Thymus (tissue), 11 donors: ENCODE results near the gene ARPP21. TPM values are rescaled to one million over a fixed set of nuclear protein-coding genes. Genes with fewer than 3 reads are reported as not detected.

ENCODE experiments used
- DNase-seq, 9 donors: peaks; one replicate each; pipeline ENCODE4 v3.0.0-alpha.2; 2013; ENCODE audit warnings: low spot score in 9 of 9, low read depth in 6 of 9, missing footprints in 1 of 9
- H3K27ac ChIP-seq, 2 donors: one replicate each; pipeline ENCODE4 v1.5.1; 2013; ENCODE audit warnings: control low read depth in 1 of 2, low read depth in 1 of 2, low read length in 1 of 2, mild to moderate bottlenecking in 1 of 2, moderate library complexity in 1 of 2
- H3K27me3 ChIP-seq, 2 donors: one replicate each; pipeline ENCODE4 v1.5.1; 2013; ENCODE audit warnings: low read length in 1 of 2; ENCODE audit not compliant: control insufficient read depth in 2 of 2, insufficient read depth in 1 of 2
- H3K36me3 ChIP-seq, 2 donors: one replicate each; pipeline ENCODE4 v1.5.1; 2013; ENCODE audit warnings: low read length in 1 of 2, mild to moderate bottlenecking in 1 of 2, moderate library complexity in 1 of 2; ENCODE audit not compliant: control insufficient read depth in 2 of 2, insufficient read depth in 2 of 2
- H3K4me1 ChIP-seq, 2 donors: one replicate each; pipeline ENCODE4 v1.5.1; 2013; ENCODE audit warnings: low read length in 2 of 2; ENCODE audit not compliant: control insufficient read depth in 2 of 2, insufficient read depth in 2 of 2
- H3K4me3 ChIP-seq, 2 donors: one replicate each; pipeline ENCODE4 v1.5.1; 2013; ENCODE audit warnings: low read length in 2 of 2, control low read depth in 1 of 2, mild to moderate bottlenecking in 1 of 2
- H3K9me3 ChIP-seq, 2 donors: one replicate each; pipeline ENCODE4 v1.5.1; 2013; ENCODE audit warnings: low read length in 1 of 2, mild to moderate bottlenecking in 1 of 2; ENCODE audit not compliant: control insufficient read depth in 2 of 2, insufficient read depth in 1 of 2
- WGBS: extraction: QIAGEN DNeasy Blood & Tissue Kit; methylation state at CpG from one replicate; pipeline ENCODE4 v1.1.7; 2013; 5-methylcytosine and 5-hydroxymethylcytosine counted together
- polyA plus RNA-seq: library from polyadenylated mRNA; stranded (reverse); fragments of 200-250 nt; gene quantifications from one replicate; pipeline ENCODE4 v1.2.3, GENCODE V29; 2013
- total RNA-seq: library from RNA; stranded (reverse); fragments of 120-200 nt; gene quantifications from one replicate; pipeline ENCODE4 v1.2.4, GENCODE V29; 2013
- donor health status: healthy.

ARPP21 gene
- total and polyA plus RNA-seq, 2 donors = 50.8 to 136 TPM

DNA sequence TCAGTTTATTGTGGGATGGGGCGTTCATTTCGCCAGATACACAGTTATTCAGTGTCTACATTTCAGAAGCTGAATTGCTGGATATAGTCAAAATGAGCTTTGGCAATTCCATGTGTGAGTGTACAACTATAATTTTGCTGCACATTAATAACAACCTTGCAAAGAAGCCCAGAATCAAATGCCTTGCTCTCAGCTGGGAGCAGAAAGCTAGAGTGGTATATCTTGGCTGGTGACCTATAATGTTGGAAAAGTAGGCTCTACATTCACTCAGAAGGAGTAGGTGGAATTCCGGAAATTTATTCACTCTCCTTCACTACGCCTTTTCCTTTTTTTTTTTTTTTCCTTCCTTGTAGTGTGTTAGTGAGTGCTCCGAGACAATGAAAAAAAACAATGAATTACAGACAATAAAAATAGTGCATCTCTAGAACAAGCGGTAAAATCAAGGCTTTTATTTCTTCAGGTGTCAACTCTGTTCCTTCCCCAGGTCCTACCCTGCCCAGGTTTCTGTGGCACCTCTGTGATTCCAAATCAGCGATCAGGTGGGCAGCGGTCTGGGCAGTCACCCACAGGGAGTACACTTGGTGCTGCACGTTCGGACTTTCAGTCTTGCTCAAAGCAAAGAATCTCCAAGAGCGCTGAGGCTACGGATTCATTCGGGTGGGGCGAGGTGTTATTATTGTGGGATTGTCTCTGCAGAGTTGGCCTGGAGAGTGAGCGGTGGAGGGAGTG, 910 bp upstream of the ARPP21 start:
- Histone ChIP-seq H3K27ac (peak overlapping the region in 1 of 2 donors; percentile 95), H3K36me3 (no peaks in the 10 kb centered on the region), H3K27me3 (peaks cover 0 to 14% of the 10 kb centered on the region in 2 donors), H3K4me1 (peaks cover 4 to 25% of the 10 kb centered on the region in 2 donors), H3K9me3 (peaks cover 0 to 7% of the 10 kb centered on the region in 2 donors), H3K4me3 (peak overlapping the region; percentile 87 to 94)
- WGBS = 86% methylated on average over 15 of the region's 15 CpGs
- DNase-seq = peak in 1 of 9 donors; percentile 29

GRCh38 chr3:35638980-35639253, 408 bp upstream of the ARPP21 start:
- DNase-seq = no peak
- peak overlapping the region in 1 of 2 donors; percentile 95 for H3K27ac ChIP-seq
- H3K9me3 ChIP-seq = peaks cover 0 to 7% of the 10 kb centered on the region in 2 donors
- H3K4me3 ChIP-seq = peak overlapping the region; percentile 87 to 94
- 12% methylated on average over 21 of the region's 21 CpGs for whole genome bisulfite sequencing
- peaks cover 0 to 14% of the 10 kb centered on the region in 2 donors for H3K27me3 ChIP-seq
- H3K4me1 ChIP-seq = peaks cover 3 to 23% of the 10 kb centered on the region in 2 donors
- no peaks in the 10 kb centered on the region for H3K36me3 ChIP-seq

GRCh38 chr3:35640190-35641165, 1.2 kb downstream of the ARPP21 start:
- no peaks in the 10 kb centered on the region for H3K36me3 ChIP-seq
- peaks cover 0 to 14% of the 10 kb centered on the region in 2 donors for H3K27me3 ChIP-seq
- H3K4me1 ChIP-seq = peaks cover 3 to 18% of the 10 kb centered on the region in 2 donors
- peak in 1 of 9 donors; percentile 65 for DNase-seq
- peak overlapping the region; percentile 87 to 94 for H3K4me3 ChIP-seq
- H3K9me3 ChIP-seq = peaks cover 0 to 7% of the 10 kb centered on the region in 2 donors
- H3K27ac ChIP-seq = peak overlapping the region; percentile 91 to 95
- 15% methylated on average over 10 of the region's 10 CpGs for WGBS

GRCh38 chr3:35641331-35641730, 2.0 kb downstream of the ARPP21 start:
- H3K27me3 ChIP-seq = peaks cover 0 to 14% of the 10 kb centered on the region in 2 donors

GRCh38 chr3:35641920-35642527, 2.7 kb downstream of the ARPP21 start:
- H3K27ac ChIP-seq = peak overlapping the region; percentile 61 to 95
- peaks cover 0 to 14% of the 10 kb centered on the region in 2 donors for H3K27me3 ChIP-seq
- DNase-seq = peak in 1 of 9 donors; percentile 71
- WGBS = 10% methylated on average over 4 of the region's 4 CpGs
- H3K36me3 ChIP-seq = no peaks in the 10 kb centered on the region
- H3K4me1 ChIP-seq = peaks cover 0 to 7% of the 10 kb centered on the region in 2 donors
- H3K4me3 ChIP-seq = peak overlapping the region; percentile 87 to 94
- H3K9me3 ChIP-seq = peaks cover 0 to 7% of the 10 kb centered on the region in 2 donors

More at GRCh38 chr3:35641331-35641730, 2.0 kb downstream of the ARPP21 start:
- Histone ChIP-seq H3K27ac (peak overlapping the region in 1 of 2 donors; percentile 95), H3K4me1 (peaks cover 0 to 12% of the 10 kb centered on the region in 2 donors), H3K36me3 (no peaks in the 10 kb centered on the region), H3K9me3 (peaks cover 0 to 7% of the 10 kb centered on the region in 2 donors), H3K4me3 (peak overlapping the region; percentile 87 to 94)
- 5% methylated on average over 1 of the region's 1 CpG for WGBS
- DNase-seq = peak in 1 of 9 donors; percentile 76

DNA sequence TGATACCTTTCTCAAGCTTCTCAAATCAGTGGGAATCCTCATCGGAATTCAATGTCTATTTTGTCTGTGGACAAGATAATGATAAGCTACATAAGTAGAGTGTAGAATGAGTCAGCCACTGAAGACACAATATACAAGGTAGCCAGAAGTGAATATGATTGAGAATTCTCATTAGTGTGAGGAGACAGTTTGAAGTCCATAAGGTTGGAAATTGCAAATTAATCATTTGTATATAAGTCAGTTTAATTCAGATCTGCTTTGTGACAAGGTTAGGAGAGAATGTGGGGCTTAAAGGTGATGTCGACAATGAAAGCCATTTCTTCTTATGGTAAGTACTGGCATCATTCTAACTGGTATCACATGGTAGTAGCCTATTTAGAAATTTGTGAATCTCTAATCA, 4.2 kb downstream of the ARPP21 start:
- H3K4me3 ChIP-seq = peak overlapping the region; percentile 87 to 94
- H3K9me3 ChIP-seq = peaks cover 0 to 7% of the 10 kb centered on the region in 2 donors
- 20% methylated on average over 2 of the region's 2 CpGs for WGBS
- DNase-seq = peak in 1 of 9 donors; percentile 75
- H3K36me3 ChIP-seq = peaks cover 0 to 3% of the 10 kb centered on the region in 2 donors
- H3K4me1 ChIP-seq = peaks cover 0 to 10% of the 10 kb centered on the region in 2 donors
- peaks cover 0 to 14% of the 10 kb centered on the region in 2 donors for H3K27me3 ChIP-seq
- H3K27ac ChIP-seq = peak overlapping the region; percentile 61 to 95

DNA sequence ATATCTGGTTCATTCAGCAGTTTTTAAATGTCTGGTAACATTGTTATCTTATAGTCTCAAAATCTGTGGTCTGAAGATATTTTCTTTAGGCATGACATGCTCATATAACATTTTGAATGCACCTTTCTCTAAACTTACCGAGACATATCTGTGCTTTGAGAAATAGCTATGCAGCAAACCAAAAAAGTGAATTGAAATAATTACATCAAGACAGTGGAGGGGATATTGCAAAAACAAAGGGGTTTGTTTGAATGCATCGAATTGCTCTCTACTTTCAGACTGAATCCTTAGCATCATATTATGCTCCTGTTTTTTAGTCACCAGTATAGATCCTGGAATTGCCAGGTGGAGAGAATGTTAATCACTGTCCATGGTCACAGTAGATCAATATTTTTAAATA, 5.1 kb downstream of the ARPP21 start:
- DNase-seq = peak in 1 of 9 donors; percentile 80
- peaks cover 1 to 6% of the 10 kb centered on the region in 2 donors for H3K4me1 ChIP-seq
- peaks cover 0 to 7% of the 10 kb centered on the region in 2 donors for H3K27me3 ChIP-seq
- peak overlapping the region in 1 of 2 donors; percentile 95 for H3K27ac ChIP-seq
- peaks cover 3 to 5% of the 10 kb centered on the region in 2 donors for H3K36me3 ChIP-seq
- H3K9me3 ChIP-seq = no peaks in the 10 kb centered on the region
- 9% methylated on average over 2 of the region's 2 CpGs for WGBS
- peak overlapping the region; percentile 73 to 94 for H3K4me3 ChIP-seq

DNA sequence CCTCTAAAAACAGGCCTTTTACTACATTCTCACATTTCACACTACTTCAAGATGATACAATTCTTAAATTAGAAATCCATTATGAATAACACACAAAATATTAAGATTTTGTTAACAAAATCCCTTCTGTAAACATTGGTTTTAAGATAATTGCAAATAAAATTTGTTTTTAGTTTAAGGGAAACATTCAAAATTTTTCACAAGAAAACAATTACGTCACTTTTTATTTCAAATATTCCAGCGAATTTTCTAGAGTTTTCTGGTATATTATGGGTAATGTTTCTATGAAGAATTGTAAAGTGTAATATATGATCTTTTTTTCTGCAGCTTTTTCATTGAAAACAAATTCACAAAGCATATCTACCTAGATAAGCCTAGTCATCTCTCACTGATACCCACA, 5.9 kb downstream of the ARPP21 start:
- Histone ChIP-seq H3K36me3 (peaks cover 3 to 6% of the 10 kb centered on the region in 2 donors), H3K4me3 (peak overlapping the region; percentile 37 to 94), H3K4me1 (peaks cover 4 to 10% of the 10 kb centered on the region in 2 donors), H3K27me3 (no peaks in the 10 kb centered on the region), H3K9me3 (no peaks in the 10 kb centered on the region), H3K27ac (peak overlapping the region in 1 of 2 donors; percentile 95)
- 59% methylated on average over 2 of the region's 2 CpGs for WGBS
- DNase-seq = no peak
